ENCODE results near the gene DLEC1.

GRCh38 chr3:37993460-37993819, 45.6 kb upstream of the DLEC1 start:
- no peak for TF ChIP-seq POLR2A (IDR thresholded peaks at IDR 0.05; ENCODE audit: low read depth, low read length)
- no peak for TF ChIP-seq POLR2AphosphoS5 (IDR thresholded peaks at IDR 0.05; ENCODE audit: low read depth, low read length)
